Measurements from ENCODE around the gene OTULIN.
A peak's percentile ranks its signal among the peaks of the same experiment; 100 is the strongest.

OTULIN gene

DNA sequence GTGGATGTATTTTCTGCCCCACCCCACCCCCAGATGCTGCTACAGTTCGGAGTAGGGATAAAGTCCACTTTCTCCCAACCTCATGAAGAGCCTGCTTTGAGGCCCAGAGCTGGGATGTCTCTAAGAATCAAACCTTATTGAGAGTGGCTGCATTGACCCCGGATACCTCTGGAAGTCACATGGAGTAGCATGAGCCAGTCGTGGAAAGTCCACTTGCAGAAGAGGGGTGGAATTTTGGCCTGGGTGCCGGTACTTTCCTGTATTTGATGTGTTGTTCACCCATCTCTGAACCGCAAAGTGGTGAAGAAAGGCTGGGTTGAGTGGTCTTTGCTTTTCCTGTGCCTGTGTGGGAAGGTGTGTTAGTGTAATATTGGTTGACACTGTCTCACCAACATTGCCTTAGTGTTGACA, 3.7 kb downstream of the OTULIN start:
- no peak for DNase-seq

DNA sequence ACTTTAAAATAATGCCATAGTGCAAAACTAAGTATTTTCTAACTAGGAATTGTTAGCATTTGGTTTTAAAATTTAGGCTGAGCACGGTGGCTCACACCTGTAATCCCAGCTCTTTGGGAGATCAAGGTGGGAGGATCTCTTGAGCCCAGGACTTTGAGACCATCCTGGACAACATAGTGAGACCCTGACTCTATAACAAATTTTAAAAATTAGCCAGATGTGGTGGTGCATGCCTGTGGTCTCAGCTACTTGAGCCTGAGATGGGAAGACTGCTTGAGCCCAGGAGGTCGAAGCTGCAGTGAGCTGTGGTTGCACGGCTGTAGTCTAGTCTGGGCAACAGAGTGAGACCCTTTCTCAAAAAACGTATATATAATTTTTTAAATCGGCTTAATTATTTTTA, 4.9 kb downstream of the OTULIN start:
- DNase-seq = no peak

DNA sequence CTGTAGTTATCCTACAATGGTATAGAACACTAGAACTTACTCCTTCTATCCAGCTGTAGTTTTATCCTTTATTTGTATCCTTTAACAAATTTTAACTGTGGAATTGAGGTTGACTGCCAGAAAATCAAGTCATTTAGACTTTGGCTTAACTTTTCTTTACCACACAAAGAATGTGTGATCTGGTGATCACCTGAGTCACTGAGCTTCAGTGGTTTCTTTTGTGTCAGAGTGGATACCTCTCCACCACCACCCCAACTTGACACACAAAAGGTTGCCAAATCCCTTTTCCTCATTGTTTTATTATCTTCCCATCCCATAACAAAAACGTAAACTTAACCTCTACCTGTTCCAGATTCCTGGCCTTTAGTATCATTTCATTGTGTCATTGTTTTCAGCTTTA, 5.5 kb downstream of the OTULIN start:
- DNase-seq = peak in 1 of 2 donors; percentile 2

DNA sequence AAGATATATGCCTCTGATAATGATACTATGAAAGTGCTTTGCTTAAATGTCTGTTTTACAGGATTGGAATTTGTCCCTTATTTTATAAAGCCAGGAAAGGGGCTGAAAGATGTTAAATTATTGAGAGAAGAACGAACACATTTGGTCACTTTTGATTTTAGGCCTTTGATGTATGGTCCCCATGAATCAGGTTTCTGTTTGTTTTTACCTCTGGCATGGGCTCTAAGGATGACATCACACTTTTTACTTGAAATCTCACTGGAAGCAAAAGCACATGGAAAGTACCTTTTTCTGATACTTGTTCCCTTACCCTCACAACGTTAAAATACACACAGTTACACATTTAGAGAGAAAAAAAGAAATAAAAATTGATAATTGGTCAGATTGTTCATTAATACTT, 6.9 kb downstream of the OTULIN start:
- peak in 1 of 2 donors; percentile 2 for DNase-seq

DNA sequence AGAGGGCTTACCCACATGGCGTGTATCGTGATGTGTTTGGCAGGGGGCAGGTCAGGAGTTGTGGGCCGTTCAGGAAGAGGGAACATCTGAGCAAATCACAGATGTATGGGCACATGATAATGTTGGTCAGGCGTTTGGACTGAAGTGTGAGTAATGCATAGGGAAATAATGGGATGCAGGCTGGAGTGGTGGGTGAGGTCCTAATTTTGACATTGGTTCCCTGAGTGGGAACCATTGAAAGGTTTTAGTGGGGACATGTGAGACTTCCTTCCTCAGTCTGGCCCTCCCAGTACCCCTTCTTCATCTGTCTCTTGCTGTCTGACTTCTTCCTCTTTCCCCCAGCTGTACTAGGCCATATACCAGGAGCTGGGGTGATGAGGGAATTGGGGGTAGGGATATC, 7.6 kb downstream of the OTULIN start:
- peak; percentile 88 to 89 for DNase-seq

DNA sequence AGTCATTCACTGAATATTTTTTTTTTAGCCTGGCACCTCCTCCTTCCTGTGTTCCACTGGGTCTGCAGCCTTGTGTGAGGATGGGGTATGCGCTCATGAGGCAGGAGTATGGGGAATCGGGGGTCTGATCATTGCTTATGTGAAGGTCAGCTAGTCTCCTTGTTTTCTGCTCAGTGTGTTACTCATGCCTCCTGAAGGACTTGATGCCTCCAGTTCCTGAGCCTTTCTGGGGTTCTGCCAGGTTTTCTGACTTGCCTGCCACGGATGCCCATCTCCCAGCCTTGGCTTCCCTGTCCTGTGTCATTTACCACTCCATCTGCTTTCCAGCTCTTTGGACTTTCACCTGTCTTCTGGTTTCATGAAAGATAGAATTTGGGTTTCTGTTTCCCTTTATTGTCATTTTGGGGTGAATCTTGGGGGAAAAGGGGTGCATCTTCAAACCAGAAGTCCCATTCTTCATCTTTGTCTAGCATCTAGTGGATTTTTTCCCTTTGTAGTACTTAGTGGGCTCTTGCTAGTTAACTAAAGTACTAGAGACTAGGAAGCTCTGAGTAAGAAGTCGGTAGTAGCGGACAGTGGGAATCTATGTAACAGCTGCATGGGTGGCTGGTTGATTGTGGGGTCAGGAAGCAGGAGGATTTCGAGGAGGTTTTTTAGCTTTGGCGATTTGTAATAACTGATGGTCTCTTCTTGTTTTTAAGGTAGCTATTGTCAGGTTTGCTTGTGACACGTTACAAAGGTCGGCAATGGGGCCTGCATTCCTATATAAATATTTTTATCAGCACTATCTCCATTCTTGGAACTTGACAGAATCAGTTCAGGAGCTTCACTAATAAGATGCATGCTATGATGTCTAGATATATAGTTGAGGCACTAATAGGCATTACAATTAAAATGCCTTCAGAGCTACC, 8.2 kb downstream of the OTULIN start:
- DNase-seq = no peak

DNA sequence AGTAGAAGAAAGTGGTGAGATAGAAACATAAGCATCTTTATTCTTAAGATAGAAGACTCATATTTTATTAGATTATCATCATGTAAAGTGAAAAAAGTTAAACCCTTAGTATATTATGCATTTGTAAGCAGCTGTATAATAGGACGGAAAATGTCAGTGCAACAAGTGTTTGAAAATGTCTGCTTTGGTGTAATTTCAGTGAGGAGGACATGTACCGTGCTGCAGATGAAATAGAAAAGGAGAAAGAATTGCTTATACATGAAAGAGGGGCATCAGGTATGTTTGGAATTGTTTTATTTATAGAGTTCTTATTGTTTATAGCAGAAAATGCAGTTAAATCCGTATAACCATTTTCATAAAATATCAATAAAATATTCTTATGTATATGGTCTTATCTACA, 8.9 kb downstream of the OTULIN start:
- no peak for DNase-seq

DNA sequence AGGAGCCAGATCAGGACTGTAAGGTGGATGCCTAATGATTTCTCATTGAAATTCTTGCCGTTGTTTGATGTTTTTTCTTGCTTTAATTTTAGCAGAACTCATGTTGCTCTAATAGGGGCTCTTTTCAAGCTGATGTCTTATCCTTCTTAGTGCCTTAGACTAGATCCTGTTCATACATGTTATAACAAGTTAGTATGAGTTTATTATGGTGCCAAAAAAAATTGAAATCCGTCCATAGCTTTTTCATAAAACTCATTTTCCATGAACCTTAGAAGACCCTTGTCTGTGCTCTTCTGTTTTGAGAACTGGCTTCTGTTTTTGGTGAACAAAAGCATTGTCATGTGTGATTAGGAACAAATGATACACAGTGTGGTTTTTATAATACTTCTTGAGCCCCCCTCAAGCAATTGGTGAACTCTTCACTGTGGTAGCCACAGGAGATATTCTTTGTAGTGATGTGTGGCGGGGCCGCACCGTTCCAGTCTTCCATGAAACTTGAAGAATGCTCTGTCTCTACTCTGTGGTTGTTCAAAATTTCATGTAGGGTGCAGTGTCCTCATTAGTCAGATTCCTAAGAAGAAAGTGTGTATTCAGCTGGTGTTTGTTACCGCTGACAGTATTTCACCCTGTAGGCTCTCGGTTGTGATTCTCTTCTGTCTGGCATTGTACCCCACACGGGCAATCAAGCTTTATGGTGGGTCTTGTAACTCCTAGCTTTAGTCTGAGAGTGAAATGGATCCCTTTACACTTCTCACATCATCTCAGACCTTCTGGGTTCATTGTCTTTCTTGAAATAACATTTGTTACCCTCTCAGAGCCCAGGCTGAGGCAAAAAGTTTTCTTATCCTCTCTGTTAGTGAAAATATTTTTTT, 10.7 kb downstream of the OTULIN start:
- DNase-seq = no peak

DNA sequence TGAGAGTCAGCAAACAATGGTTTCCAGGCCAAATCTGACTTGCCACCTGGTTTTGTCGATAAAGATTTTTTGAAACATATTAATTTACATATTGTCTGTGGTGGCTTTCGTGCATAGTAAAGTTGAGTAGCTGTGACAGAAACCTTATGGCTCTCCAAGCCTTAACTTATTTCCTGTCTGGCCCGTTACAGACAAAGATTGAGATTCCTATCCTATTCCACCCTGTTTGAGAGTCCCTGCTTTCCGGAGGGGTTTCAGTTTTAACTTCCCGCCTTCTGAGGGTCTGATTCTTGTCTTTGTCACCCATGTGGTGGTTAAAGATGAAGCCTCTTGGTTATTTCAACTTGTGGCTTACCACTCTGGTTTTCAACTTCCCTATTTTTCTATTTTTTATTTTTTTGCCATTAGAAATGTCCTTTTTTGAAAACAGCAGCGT, 11.4 kb downstream of the OTULIN start:
- peak; percentile 33 to 57 for DNase-seq

DNA sequence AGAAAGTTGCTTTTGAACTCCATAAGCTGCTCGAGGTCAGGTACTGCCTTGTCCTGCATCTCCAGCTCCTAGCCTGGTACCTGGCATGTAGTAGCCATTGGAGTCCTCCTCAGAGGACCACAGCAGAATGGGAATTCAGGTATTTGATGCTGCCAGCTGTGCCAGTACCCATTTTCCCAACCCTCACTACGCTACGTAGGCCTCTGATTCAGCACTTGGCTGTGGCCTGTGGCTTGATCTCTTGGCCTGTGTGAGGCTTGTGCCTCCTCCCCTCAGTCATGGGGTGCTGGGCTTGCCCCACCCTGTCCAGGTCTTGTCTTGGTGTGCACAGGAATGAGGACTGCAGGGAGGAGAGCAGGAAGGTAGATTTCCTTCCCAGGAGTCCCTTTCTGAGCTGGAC, 11.8 kb downstream of the OTULIN start:
- DNase-seq = peak; percentile 38 to 41

DNA sequence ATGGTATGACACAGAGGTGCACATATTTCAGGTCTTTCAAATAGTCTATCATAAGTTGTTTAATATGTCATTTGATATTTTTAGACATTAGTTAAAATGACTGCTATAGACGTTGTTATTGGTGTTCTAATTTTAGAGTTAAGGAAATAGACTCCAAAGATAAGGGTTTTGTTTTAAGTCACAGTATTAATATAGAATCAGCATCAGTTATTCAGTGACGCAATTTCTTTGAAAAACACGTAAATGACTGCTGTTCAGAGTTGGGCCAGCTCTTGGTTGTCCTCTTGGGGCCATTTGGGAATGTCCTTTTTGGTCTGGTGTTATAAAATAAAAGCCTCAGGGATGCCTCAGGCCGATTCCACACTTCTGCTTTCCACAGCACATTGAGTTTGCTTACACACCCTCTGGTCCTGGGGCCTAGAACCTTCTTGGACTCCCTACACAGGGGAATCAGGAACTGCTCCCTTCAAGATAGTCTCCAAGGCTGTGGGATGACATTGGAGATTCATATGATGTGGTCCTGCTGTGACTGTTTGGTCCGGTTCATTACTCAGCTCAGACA, 14.3 kb downstream of the OTULIN start:
- DNase-seq = peak; percentile 22 to 54

DNA sequence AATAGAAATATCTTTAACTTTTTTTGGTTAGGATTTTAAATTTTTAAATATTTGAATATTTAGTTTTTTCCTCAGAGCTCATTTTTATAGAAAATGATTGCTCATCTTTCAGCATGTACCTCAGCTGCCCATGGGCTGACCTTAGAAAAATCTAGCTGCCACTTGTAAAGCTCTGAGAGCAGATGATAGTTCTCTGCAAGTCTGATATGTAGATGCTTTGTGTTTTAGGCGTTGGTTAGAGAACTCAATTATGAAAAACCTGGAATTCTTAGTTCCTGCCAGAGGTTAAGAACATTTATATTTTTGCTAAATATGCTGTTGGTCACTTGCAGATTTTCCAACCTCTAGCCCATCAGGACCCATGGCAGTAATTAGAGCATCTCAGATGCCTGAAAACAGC, 15.1 kb downstream of the OTULIN start:
- DNase-seq = no peak

DNA sequence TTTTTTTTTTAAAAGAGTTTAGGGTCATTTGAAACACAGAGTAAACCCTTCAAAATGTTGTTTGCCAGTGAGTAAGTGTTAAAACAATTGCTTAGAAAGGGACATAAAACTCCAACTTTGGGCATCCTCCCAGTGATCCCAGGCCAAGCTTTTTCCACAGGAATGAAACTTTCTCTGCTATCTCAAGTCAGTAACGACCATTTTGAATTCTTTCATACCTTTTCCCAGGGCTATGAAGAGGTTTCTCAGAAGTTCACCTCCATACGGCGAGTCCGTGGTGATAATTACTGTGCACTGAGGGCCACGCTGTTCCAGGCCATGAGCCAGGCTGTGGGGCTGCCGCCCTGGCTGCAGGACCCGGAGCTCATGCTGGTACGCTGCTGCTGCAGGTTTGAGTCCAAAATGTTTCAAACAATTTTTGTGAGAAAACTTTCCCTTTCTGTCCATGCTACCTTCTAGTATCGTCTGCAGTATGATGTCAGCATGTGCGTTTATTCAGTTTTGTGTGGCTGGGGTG, 16.8 kb downstream of the OTULIN start:
- no peak for DNase-seq

DNA sequence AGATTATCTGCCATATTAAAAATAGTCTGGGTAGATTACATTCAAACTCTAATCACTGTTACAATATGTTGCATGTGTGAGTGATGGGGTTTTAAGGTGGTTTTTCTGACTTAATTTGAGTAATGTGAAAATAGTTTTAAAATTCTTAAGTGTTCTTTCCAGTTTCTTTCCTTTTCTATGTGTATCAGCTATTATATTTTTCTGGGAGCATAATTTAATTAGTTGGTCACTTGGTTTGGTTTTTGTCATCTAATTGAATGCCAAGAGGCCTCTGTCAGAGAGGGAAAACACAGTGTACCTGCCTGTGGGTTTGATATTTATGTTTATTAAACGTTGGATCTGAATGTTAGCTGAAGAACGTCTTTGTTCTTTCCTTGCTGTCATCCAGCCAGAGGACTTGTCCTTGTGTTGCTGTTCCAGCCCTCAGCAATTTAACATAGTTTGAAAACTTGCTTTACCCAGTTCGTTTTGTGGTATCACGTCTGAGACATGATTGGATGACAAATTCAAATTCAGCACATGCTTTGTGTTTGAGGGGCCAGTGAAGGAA, 19.5 kb downstream of the OTULIN start:
- no peak for DNase-seq

DNA sequence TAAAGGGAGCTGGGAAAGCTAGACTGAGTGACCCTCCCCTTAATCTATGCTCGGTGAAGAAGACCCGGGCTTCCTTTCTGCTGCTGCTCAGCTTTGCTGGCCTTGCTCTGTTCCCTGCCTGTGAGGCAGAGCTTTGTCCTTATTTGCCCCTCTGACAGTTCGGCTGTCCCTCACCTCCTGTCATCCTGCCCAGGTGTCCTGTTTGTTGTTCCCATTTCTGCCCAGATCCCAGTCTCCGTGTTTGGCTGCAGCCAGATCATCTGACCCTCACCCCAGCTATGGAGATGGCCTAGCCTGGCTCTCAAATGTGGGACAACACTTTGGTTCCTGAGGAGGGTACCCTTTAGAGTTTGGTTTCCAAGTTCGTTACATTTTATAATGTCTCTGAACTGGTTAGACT, 20.2 kb downstream of the OTULIN start:
- DNase-seq = no peak

DNA sequence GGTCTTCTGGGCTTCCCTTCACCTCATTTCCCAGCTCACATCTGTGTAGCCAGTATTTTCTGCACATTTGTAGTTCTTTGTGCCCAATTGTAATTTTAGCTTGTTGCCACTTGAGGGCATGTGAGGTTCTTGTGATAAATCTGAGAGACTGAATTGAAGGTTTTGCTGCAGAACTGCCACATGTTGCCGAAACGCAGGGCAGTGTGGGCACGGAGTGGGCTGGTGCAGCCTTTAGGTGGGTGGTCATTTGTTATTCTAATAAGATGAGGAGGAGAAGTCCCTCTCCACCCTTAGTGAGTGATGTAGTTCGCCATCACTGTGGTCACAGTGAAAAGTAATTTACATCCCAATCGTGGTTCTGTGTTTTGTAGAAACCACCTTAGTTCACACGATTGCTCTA, 21.2 kb downstream of the OTULIN start:
- DNase-seq = peak; percentile 60 to 75

DNA sequence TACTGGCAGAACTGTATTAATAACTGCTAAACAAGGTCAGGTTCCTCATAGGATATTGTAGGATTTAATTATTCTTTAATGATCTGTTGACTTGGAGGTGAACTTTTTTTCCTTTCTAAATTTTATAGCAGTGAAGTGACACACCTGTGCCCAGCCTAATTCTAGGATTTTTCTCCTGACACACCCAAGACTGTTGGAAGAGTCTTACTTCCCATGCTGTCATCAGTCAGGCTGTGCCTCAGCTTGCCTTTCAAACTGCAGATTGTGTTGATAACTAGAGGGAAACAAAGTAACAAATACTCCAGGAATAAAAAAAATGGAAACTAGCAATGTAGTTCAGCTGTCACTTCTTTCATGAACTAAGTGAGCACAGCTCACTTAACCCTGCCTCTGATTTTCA, 22.0 kb downstream of the OTULIN start:
- no peak for DNase-seq

DNA sequence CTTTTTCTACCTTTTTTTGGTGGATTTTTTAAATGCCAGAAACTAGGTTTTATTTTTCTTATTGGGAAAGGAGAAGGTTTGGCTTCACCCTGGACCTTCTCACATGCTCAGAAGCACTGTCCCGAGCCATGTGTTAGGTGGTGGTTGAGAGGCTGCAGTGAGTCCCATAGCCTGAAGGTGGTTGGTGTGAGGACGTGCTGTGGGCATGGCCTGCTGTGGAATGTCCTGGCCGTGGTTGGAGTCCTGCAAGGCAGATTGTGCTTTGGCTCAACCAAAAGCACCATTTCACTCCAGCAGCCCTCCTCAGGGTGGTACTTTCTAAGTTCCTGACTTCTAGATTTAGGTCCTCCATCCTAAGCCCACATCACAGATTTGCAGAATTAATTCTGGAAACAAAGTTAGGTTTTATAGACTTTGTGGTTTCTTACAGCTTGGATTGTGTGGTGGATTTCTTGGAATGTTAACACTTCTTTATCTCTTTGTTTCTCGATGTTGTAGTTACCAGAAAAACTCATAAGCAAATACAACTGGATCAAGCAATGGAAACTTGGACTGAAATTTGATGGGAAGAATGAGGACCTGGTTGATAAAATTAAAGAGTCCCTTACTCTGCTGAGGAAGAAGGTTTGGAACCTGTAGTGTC, 22.6 kb downstream of the OTULIN start:
- DNase-seq = no peak

DNA sequence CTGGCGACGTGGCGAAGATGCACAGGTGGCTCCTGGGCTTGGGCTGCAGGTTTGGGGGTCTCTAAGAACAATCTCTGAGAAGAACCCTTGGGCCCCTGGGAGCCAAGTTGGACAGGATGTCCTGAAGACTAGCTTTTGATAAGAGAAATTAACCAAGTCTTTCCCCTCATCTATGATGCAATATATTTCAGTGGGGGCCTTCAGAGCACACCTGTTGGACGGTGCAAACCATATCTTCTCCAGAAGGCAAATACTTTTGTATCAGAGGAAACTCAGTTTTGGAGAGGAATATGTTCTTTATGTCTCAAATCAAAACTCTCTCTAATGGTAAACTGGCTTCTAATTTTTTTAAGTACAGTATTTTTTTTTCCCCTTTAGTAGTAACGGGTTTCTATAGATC, 28.6 kb downstream of the OTULIN start:
- DNase-seq = no peak

DNA sequence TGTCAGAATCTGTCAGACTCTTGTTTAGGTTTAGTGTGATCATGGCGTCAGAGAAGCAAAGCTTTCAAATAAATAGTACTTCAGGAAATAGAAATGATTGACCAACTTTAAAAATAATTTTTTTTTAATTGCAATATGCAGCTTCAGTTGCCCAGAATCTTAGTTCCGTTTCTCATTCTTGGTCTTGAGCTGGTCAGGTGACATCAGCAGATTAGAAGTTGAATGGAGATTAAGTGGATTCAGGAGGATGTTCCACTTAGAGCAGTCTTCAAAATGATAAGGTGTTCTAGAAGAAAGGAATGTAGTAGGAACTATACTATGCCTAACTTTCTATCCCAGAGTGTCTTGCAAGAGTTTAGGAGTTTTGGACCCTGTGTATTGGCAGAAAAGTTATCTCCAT, 30.6 kb downstream of the OTULIN start:
- no peak for DNase-seq

DNA sequence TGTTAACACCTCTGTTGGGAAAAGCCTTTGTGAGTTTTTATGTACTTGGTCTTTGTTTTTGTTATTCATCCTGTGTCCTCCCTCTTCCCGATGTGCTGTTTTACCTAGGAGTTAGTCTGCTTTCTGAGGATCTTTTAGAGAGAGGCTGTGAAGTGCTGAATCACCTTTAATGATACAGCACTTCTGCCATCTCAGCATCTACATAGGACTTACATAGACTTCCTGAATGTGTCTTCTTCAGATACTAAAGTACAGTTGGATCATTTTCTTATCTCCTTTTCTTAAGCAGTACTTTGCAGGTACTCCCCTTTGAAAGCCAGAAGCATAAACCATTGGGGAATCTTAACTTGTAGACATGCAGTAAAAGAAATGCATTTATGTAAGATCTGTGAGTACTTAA, 31.5 kb downstream of the OTULIN start:
- DNase-seq = no peak

DNA sequence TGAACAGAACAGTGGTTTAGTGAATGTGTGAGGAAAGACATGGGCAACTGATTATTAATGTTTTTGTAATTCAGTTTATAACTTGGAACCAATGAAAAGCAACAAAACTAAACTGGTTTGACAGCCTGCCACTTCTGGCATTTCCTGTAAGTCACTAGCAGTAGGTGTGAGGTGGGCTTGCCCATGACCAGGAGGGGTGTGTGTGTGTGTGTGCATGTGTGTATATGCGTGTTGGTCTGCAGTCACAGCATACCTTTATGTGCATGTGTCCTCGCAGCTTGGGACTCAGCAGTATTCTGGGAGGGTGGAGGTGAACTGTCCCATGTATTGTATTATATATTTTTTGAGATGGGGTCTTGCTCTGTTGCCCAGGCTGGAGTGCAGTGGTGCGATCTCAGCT, 32.3 kb downstream of the OTULIN start:
- no peak for DNase-seq
